ENCODE measurements around the gene LRRC28.

- TF ChIP-seq POLR2A (IDR thresholded peaks at IDR 0.05; ENCODE audit: low read depth, low read length) (no peak), TAF1 (IDR thresholded peaks at IDR 0.05; ENCODE audit: borderline replicate concordance, low read depth, low read length) (no peak)
These were observed 157.2 kb downstream of the LRRC28 start for GRCh38 chr15:99408236-99409096.
